Activated CD4-positive, CD25-positive, alpha-beta regulatory T cell (primary cell): ENCODE measurements around the gene UBE2D2.
"Not testable (repeated sequence)": the region's sequence is repeated elsewhere in the genome, so short reads cannot be mapped to it uniquely, and the experiment has no call there.

Experiments used
- DNase-seq, 4 experiments: peaks; one replicate each; lab custom pipeline; 2025; lab: John Stamatoyannopoulos, UW

The UBE2D2 gene

DNA sequence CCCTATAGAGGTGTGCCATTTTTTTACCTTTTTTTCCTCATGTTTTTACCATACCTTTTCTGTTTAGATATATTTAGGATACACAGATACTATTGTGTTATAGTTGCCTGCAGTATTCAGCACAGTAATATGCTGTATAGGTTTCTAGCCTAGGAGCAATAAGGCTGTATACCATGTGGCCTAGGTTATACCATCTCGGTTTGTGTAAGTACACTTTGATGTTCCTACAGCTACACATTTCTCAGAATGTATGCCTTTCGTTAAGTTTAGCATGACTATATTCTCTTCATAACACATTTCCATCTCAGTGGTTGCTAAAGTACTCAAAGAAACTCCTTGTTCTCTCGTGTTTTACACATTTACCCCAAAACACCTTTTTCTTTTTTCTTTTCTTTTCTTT, 23.0 kb downstream of the UBE2D2 start:
- no peak for DNase-seq

DNA sequence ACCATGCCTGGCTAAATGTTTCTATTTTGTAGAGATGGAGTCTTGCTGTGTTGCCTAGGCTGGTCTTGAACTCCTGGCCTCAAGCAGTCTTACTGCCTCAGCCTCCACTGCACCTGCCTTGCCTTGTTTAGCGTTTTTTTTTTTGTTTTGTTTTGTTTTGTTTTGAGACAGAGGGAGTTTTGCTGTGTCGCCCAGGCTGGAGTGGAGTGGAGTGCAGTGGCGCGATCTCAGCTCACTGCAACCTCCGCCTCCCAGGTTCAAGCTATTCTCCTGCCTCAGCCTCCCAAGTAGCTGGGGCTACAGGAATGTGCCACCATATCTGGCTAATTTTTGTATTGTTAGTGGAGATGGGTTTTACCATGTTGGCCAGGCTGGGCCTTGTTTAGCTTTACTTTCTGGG, 27.0 kb downstream of the UBE2D2 start:
- not testable (repeated sequence) for DNase-seq

DNA sequence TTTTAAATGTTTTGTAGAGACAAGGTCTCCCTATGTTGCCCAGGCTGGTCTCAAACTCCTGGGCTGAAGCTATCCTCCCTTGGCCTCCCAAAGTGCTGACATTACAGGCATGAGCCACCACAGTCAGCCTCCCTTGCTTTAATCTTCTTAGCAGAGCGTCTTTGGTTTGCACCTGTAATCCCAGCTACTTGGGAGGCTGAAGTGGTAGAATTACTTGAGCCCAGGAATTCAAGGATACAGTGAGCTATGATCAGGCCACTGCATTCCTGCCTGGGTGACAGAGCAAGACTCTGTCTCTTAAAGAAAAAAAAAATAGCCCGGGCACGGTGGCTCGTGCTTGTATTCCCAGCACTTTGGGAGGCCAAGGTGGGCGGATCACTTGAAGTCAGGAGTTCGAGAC, 27.8 kb downstream of the UBE2D2 start:
- DNase-seq = no peak

DNA sequence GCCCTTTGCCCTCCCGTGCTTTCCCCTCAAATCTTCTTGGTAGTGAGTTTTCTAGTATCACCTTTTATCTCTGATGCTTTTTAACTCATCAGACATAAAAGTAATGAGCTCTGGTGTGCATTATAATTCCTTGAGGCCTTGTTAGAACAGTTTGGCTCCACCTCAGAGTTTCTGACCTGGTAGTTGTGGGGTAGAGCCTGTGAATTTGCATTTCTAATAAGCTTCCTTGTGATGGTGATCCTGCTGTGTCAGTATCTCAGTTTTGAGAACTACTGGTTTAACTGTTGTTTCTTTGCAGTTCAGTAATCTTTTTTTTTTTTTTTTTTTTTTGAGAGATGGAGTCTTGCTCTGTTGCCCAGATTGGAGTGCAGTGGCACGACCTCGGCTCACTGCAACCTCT, 31.1 kb downstream of the UBE2D2 start:
- DNase-seq = no peak

DNA sequence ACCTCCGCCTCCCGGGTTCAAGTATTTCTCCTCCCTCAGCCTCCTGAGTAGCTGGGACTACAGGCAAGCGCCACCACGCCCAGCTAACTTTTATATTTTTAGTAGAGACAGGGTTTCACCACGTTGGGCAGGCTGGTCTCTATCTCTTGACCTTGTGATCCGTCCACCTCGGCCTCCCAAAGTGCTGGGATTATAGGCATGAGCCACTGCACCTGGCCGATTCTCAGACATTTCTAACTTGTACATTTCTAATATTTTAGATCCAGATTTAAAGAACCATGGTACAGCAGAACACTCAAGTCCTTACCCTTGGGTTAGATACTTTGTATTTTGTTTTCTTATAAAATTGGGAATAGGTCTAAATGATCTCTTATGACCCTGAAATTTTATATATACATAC, 31.9 kb downstream of the UBE2D2 start:
- not testable (repeated sequence) for DNase-seq

DNA sequence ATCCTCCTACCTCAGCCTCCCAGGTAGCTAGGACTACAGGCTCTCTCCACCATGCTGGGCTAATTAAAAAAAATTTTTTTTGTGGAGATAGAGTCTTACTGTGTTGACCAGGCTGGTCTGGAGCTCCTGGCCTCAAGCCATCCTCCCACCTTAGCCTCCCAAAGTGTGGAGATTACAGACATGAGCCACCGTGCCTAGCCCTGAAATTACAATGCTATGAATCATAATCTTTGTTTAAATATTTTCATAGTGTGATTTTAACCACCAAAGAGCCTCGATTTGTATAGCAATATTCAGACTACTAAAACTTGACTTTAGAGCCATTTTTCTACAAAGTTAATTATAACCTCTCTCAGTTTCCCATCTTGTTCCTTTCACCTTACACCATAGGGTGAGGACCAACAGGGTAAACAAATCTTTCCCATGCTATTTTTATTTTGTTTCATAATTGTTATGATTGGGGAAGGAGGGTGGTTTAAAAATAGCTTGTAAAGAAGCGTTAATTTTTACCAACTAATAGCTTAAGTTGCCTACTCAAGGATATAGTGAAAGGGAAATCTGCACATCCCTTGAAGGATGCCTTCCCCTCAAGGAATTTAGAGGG, 32.7 kb downstream of the UBE2D2 start:
- DNase-seq = no peak

DNA sequence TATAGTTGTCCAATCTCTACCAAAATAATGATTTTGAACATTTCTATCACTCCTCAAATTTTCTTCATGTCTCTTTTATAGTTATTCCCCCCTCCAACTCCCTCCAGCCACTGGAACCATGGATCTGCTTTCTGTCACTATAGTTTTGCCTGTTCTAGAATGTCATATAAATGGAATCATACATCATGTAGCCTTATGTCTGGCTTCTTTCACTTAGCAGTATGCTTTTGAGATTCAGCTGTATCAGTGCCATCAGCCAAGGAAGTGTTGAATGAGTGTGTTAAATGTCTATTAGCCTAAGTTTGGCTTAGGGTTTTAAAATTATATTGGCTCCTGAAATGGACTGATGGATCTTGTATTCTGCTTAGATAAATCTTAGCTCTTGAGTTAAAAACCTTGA, 36.0 kb downstream of the UBE2D2 start:
- no peak for DNase-seq

DNA sequence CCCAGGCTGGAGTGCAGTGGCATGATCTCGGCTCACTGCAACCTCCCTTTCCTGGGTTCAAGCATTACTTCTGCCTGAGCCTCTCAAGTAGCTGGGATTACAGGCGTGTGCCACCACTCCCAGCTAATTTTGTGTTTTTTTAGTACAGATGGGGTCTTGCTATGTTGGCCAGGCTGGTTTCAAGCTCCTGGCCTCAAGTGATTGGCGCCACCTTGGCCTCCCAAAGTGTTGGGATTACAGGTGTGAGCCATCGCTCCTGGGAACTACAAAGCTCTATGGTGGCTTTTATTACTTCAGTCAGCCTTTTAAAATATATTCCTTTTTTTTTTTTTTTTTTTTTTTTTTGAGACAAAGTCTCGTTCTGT, 37.4 kb downstream of the UBE2D2 start:
- DNase-seq = not testable (repeated sequence)

DNA sequence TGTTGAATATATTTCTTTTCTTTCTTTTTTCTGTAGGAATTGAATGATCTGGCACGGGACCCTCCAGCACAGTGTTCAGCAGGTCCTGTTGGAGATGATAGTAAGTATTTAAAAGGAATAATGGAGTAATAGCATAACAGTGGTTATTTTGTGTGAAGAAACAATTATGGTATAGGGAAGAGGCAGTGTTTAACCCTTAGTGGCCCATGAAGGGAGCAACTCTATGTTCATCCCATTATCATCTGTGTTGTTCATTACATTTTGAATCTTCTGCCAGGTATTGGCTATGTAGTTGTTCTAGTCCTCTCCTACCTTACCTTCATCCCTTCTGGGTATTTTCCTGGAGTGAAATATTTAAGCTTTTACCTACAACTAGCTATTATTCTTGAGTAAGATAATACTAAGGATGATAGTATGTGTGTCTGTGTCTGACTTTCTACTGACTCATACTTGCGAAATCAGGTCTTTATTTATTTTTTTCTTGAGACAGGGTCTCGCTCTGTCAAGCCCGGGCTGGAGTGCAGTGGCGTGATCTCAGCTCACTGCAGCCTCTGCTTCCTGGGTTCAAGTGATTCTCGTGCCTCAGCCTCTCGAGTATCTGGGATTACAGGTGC, 39.3 kb downstream of the UBE2D2 start:
- no peak for DNase-seq

DNA sequence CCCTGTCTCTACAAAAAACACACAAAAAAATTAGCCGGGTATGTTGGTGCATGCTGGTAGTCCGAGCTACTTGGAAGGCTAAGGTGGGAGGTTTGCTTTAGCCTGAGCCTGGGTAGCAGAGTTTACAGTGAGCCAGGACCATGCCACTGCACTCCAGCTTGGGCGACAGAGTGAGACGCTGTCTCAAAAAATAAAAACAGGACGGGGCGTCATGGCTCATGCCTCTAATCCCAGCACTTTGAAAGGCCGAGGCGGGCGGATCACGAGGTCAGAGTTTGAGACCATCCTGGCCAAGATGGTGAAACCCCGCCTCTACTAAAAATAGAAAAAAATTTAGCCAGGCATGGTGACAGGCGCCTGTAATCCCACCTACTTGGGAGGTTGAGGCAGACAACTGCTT, 40.3 kb downstream of the UBE2D2 start:
- DNase-seq = no peak

DNA sequence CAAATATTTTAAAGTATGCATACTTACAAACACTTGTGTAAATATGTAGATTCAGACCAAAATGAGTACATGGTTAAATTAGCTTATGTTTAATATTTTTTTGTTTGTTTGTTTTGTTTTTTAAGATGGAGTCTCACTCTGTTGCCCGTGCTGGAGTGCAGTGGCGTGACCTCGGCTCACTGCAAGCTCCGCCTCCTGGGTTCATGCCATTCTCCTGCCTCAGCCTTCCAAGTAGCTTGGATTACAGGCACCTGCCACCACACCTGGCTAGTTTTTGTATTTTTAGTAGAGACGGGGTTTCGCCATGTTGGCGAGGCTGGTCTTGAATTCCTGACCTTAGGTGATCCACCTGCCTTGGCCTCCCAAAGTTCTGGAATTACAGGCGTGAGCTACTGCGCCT, 40.8 kb downstream of the UBE2D2 start:
- not testable (repeated sequence) for DNase-seq

DNA sequence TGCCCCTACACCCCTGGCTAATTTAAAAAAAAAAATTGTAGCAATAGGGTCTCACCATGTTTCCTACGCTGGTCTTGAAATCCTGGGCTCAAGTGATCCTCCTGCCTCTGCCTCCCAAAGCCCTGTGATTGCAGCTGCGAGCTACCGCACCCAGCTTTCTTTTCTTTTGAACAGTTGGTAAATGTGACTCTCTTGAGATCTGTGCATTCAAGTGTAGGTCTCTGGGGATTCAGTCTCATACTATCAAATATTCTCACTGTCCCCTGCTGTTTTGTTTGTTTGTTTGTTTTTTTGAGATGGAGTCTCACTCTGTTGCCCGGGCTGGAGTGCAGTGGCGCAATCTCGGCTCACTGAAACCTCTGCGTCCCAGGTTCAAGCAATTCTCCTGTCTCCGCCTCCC, 44.7 kb downstream of the UBE2D2 start:
- DNase-seq = no peak

DNA sequence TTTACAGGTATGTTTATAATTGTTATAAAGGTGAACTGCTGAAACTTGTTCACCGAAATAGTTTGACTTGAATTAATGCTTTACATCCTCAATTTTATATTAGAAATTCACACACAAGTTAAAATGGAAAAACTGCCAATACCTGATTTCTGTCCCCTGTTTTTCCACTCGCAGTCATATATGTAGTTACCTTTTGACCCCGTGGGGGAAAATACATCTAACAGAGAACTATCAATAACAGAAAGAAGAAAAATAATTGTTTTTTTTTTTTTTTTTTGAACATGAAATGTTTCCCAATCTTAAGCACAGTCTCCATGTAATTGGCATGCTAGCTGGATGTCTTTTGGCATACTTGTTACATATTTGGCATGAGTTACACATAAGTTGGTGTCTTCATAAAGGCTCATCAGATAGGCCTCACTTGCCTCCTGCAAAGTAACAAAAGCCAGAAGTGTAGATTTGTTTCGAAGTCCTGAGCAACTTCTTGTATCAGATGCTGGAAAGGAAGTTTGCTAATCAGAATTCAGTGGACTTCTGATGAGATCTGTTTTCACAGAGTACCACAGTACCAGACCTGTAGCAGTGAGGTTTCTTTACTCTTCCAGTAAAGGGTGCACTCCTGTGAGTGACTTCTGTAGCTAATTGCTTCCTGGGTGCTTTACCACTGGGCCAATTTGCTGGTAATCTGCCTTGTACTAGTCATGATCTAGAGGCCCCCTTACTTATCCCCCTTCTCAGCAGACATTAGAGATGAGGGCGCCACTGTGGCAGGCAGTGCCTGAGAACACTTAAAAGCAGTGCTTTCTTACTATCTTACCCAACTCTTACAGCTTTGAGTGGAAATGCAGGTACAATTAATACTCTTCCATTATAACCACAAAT, 50.8 kb downstream of the UBE2D2 start:
- DNase-seq = no peak

DNA sequence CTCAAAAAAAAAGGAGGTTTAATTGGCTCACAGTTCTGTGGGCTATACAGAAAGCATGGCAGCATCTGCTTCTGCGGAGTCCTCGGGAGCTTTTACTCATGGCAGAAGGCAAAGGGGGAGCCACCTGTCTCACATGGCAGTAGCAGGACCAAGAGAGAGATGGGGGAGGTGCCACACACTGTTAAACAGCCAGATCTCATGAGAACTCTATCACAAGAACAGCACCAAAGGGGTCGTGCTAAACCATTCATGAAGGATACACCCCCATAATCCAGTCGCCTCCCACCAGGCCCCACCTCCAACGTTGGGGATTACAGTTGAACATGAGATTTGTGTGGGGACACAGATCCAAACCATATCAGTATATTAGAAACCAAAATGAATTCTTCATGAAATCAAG, 58.7 kb downstream of the UBE2D2 start:
- DNase-seq = no peak

DNA sequence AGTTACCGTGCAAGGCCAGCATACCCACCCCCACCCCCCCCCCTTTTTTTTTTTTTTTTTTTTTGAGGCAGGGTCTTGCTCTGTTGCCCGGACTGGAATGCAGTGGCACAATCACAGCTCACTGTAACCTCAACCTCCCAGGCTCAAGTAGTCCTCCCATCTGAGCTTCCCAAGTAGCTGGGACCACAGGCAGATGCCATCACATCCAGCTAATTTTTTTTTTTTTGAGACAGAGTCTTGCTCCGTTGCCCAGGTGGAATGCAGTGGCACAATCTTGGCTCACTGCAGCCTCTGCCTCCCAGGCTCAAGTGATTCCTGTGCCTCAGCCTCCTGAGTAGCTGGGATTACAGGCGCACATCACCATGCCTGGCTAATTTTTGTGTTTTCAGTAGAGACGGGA, 64.3 kb downstream of the UBE2D2 start:
- not testable (repeated sequence) for DNase-seq

DNA sequence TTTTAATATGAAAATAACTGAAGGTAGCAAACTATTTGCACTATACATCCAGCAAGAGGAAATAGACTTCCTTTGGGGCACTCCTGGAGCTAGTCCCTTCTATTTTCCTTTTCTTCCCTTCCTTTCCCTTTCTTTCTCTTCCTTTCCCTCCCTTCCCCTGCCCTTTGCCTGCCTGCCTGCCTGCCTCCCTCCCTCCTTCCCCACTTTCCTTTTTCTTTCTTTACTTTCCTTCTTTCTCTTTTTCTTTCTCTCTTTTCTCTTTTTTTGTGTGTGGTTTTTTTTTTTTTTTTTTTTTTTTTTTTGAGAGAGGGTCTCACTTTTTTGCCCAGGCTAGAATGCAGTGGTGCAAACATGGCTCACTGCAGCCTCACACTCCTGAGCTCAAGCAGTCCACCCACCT, 69.7 kb downstream of the UBE2D2 start:
- DNase-seq = no peak

DNA sequence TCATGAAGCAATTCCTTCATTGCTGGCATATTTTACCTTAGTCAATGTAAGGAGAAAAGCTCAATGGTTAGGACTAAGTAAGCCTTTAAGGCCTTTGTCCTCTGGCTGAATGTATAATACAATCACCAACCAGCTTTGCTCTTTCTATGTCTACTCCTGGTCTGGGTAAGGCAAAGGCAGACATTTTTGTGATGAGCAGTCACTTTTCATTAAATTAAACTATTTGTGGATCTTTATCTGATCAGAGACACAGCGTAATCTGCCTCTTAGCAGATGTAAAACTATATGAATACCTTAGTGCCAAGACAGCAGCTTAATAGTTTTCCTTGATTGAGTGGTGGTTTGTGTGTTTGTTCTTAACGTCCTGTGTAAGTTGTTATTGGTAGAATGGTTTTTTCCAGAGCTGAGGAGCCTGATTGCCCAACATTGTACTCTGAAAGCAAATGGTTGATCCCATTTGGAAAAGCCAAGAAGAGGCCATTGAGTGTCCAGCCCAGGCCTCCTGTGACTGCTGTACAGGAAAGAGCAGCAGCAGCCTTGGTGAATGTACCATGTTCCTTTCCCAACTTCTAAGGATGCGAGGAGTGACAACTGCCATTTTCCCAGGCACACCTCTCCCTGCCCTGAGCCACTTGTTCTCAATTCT, 70.5 kb downstream of the UBE2D2 start:
- no peak for DNase-seq

DNA sequence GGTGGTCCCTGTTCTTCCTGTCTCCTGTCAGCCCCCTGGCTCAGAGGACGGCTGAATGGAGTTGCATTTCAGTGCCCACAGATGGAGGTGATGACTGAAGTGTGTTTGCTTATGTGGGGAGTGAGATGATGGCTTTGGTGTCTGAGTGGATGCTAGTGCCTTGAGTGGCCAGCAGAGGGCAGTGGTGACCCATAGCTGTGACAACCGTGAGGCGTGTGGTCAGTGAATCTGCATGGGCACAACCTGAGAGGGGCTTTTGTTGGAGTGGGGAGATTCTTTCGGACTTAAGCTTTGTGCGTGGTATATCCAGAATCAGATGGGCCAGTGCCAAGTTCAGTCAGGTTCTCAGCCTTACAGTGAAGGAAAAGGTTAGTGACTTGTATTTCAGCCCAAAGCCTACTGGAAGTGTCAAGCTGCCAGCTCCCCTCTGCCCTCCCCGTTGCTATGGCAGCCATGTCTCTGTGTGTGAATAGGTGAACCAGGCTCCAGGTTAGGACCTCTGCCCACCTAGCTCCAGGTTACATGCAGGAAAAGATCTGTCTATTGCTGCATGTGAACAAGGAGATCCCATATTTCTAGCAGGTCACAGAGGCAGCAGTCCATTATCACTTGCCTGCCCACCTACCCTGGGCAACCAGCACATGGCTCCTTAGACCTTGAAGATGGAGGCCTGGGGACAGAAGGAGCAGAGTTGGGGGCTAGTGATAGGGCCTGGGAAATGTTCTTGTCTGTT, 72.3 kb downstream of the UBE2D2 start:
- peak; percentile 32 to 41 (median 36) for DNase-seq

DNA sequence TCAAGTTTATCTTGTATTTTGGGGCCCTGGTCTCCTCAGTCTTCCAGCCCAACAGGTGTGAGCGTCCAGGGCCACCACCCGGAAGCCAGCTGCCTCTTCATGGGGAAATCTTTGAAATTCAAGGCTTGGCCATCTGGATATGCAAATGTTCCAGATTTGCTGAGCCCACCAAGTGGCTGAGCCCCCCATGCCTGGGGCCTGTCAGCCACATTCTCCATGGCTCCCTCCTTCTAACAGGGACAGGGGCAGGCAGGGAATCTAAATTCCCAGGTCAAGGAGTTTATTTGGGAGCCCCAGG, 72.8 kb downstream of the UBE2D2 start:
- no peak for DNase-seq

DNA sequence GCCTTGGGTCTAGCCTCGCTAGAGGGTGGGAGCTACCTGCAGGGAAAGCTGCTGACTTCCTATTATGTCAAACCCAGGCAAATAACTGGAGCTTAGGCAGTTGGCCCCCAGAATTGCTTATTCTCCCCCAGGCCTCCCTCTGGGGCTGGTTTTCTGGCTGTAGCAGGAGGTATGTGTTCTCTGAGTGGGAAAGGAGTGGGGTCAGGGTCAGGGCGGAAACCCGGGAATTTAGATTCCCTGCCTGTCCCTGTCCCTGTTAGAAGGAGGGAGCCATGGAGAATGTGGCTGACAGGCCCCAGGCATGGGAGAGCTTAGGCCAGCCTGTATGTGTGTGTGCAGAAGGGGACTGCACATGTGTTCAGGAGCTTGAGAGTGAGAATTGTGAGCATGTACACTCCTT, 73.4 kb downstream of the UBE2D2 start:
- DNase-seq = no peak

DNA sequence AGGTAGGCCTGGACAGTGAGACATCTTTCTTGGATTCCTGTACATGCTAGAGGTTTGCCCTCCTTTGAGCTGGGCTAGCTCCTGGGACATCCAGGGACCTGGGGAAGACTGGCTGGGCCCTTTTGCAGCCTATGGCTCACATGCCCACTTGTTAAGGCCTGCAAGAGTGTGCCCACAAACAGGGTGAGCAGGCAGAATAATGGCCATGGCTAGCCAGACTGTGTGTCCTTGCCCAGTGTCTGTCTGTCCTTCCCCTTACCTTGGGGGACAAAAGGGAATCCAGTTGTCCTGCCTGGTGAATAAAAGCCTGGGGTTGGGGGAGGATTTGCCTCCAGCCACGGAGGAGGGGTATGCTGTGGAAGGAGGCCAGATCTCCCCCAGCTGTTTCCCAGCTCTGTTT, 74.1 kb downstream of the UBE2D2 start:
- no peak for DNase-seq

DNA sequence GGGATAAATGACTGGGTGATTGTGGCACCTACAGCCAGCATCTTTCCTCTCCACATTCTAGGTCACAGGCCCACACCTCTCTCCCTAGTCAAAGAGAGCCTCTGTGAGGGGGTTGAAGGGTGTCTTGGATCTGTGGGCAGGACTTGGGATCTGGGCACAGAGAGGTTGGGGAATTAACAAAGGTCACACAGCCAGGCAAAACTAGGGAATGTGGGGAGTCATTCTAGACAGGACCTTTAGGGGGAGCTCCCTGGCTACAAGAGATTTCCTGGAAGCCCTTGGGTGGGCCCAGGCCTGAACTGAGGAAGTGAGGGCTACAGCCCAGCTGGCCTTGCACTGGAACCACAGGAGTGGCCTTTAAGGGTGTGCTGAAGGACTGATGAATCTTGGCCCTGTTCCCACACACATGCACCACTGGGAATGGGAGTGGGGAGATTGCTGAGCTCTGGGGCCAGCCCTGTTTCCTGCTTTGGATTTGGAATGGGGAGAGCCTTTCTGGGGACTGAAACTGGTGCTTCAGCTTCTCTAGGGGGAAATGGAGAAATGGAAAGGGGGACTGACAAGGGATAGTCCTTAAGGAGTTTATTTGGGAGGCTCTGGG, 74.6 kb downstream of the UBE2D2 start:
- no peak for DNase-seq
